ENCODE results near the gene ANKS1B.

Gene ANKS1B

GRCh38 chr12:98821232-98821631 is 1163.5 kb downstream of the ANKS1B start (continued):
- TF ChIP-seq ZNF280C (tag by site-specific recombination; IDR thresholded peaks at IDR 0.05) (no peak), ZNF391 (tag by site-specific recombination; IDR thresholded peaks at IDR 0.05; ENCODE audit: borderline replicate concordance, low read depth) (no peak), ZNF585B (tag by site-specific recombination; IDR thresholded peaks at IDR 0.05) (no peak)

- TF ChIP-seq ZNF645 (tag by site-specific recombination; IDR thresholded peaks at IDR 0.05) (no peak), PRDM4 (tag by site-specific recombination; IDR thresholded peaks at IDR 0.05) (no peak), ZNF654 (tag by site-specific recombination; IDR thresholded peaks at IDR 0.05; ENCODE audit: low read depth) (no peak)
- Histone ChIP-seq H3K27ac (ENCODE audit: extremely low read depth, low read depth, low read length) (no peak overlapping the region), H3K36me3 (ENCODE audit: control insufficient read depth in 2 of 2, insufficient read depth in 1 of 2, low read length in 2 of 2) (no peaks in the 10 kb centered on the region), H3K4me3 (ENCODE audit: low read depth, low read length) (no peak overlapping the region), H3K9me3 (ENCODE audit: control insufficient read depth, insufficient read depth, low read depth, low read length) (no peaks in the 10 kb centered on the region), H3K4me1 (ENCODE audit: control insufficient read depth, insufficient read depth, low read length) (no peaks in the 10 kb centered on the region)
- POLR2A ChIA-PET = interaction anchor here (0.5 kb wide), 1 partner anchor 750 kb away, joined by 3 read pairs; no protein-coding TSS in a partner anchor
- CTCF ChIA-PET = interaction anchor here (1.2 kb wide), 1 partner anchor 178 kb away, joined by 3 read pairs; no protein-coding TSS in a partner anchor
These were observed 1164.8 kb downstream of the ANKS1B start for GRCh38 chr12:98819821-98820404.

- ChIA-PET POLR2A (no interaction called here), CTCF (interaction anchor here (1.2 kb wide), 1 partner anchor 179 kb away, joined by 3 read pairs; no protein-coding TSS in a partner anchor)
- Histone ChIP-seq H3K4me3 (ENCODE audit: low read depth, low read length) (no peak overlapping the region), H3K4me1 (ENCODE audit: control insufficient read depth, insufficient read depth, low read length) (no peaks in the 10 kb centered on the region), H3K27ac (ENCODE audit: extremely low read depth, low read depth, low read length) (no peak overlapping the region), H3K9me3 (ENCODE audit: control insufficient read depth, insufficient read depth, low read depth, low read length) (no peaks in the 10 kb centered on the region), H3K36me3 (ENCODE audit: control insufficient read depth in 2 of 2, insufficient read depth in 1 of 2, low read length in 2 of 2) (no peaks in the 10 kb centered on the region)
- TF ChIP-seq ZNF645 (tag by site-specific recombination; IDR thresholded peaks at IDR 0.05) = no peak
- no peak for TF ChIP-seq ZNF416 (tag by site-specific recombination; IDR thresholded peaks at IDR 0.05)
- TF ChIP-seq ZNF791 (tag by site-specific recombination; IDR thresholded peaks at IDR 0.05) = no peak
These were observed 1165.7 kb downstream of the ANKS1B start for GRCh38 chr12:98819071-98819470.

- CTCF ChIA-PET = interaction anchor here (0.6 kb wide), 1 partner anchor 180 kb away, joined by 3 read pairs; no protein-coding TSS in a partner anchor
- no peaks in the 10 kb centered on the region for H3K9me3 ChIP-seq (ENCODE audit: control insufficient read depth, insufficient read depth, low read depth, low read length)
- no peak overlapping the region for H3K27ac ChIP-seq (ENCODE audit: extremely low read depth, low read depth, low read length)
- TF ChIP-seq ZNF791 (tag by site-specific recombination; IDR thresholded peaks at IDR 0.05) = no peak
- no peak for TF ChIP-seq ZNF16 (tag by site-specific recombination; IDR thresholded peaks at IDR 0.05; ENCODE audit: low read depth)
- TF ChIP-seq ZBTB7A (tag by site-specific recombination; IDR thresholded peaks at IDR 0.05; ENCODE audit: low read depth) = no peak
- no peak for TF ChIP-seq RBAK (tag by site-specific recombination; IDR thresholded peaks at IDR 0.05)
- no peak for TF ChIP-seq MYNN (tag by site-specific recombination; IDR thresholded peaks at IDR 0.05; ENCODE audit: borderline replicate concordance)
- no peak for TF ChIP-seq ZNF473 (tag by site-specific recombination; IDR thresholded peaks at IDR 0.05)
- no peak for TF ChIP-seq ZNF132 (tag by site-specific recombination; IDR thresholded peaks at IDR 0.05; ENCODE audit: borderline replicate concordance)
- no peak for TF ChIP-seq ZNF670 (tag by site-specific recombination; IDR thresholded peaks at IDR 0.05; ENCODE audit: low read depth)
- TF ChIP-seq ZNF513 (tag by site-specific recombination; IDR thresholded peaks at IDR 0.05) = no peak
- no peak for TF ChIP-seq ZXDB (tag by site-specific recombination; IDR thresholded peaks at IDR 0.05)
- no peak for TF ChIP-seq ZNF157 (tag by site-specific recombination; IDR thresholded peaks at IDR 0.05)
- no peak for TF ChIP-seq ZNF561 (tag by site-specific recombination; IDR thresholded peaks at IDR 0.05; ENCODE audit: borderline replicate concordance)
- no peak for TF ChIP-seq ZNF76 (tag by site-specific recombination; IDR thresholded peaks at IDR 0.05; ENCODE audit: borderline replicate concordance, low read depth)
- TF ChIP-seq ZNF174 (tag by site-specific recombination; IDR thresholded peaks at IDR 0.05) = no peak
These were observed 1166.5 kb downstream of the ANKS1B start for GRCh38 chr12:98818239-98818638.

More at GRCh38 chr12:98818239-98818638, 1166.5 kb downstream of the ANKS1B start:
- Histone ChIP-seq H3K4me3 (ENCODE audit: low read depth, low read length) (no peak overlapping the region), H3K4me1 (ENCODE audit: control insufficient read depth, insufficient read depth, low read length) (no peaks in the 10 kb centered on the region), H3K36me3 (ENCODE audit: control insufficient read depth in 2 of 2, insufficient read depth in 1 of 2, low read length in 2 of 2) (no peaks in the 10 kb centered on the region)
- POLR2A ChIA-PET = no interaction called here

Data from HEK293 (cell line).